MM.1S (cell line): ENCODE data around the gene GPATCH4.
A peak's percentile ranks its signal among the peaks of the same experiment; 100 is the strongest.

Source experiments
- DNase-seq: peaks from one replicate; pipeline ENCODE4 v3.0.0-alpha.2; 2015
- H2AFZ ChIP-seq: fragments of 300-600 bp; sonication (generic); 2 replicates; pipeline ENCODE4 v1.6.0; 2016; ENCODE audit warnings: antibody characterized with exemption, low read length
- H3F3A ChIP-seq: fragments of 300-600 bp; sonication (generic); 2 replicates; pipeline ENCODE4 v1.6.1; 2016; ENCODE audit warnings: mild to moderate bottlenecking, antibody characterized with exemption, low read length, moderate library complexity, mixed read lengths; ENCODE audit not compliant: insufficient read depth
- H3K27ac ChIP-seq: fragments of 300-600 bp; sonication (generic); 2 replicates; pipeline ENCODE4 v1.5.1; 2016; ENCODE audit warnings: mild to moderate bottlenecking, low read length
- H3K27me3 ChIP-seq: fragments of 300-600 bp; sonication (generic); replicated peaks from 2 replicates; pipeline ENCODE4 v1.6.0; 2016; ENCODE audit warnings: low read length; ENCODE audit not compliant: insufficient read depth
- H3K36me3 ChIP-seq: fragments of 300-600 bp; sonication (generic); replicated peaks from 2 replicates; pipeline ENCODE4 v1.6.1; 2016; ENCODE audit warnings: mild to moderate bottlenecking, low read length, mixed read lengths; ENCODE audit not compliant: insufficient read depth
- H3K4me1 ChIP-seq: fragments of 300-600 bp; sonication (generic); 2 replicates; pipeline ENCODE4 v1.6.1; 2016; ENCODE audit warnings: low read length, mixed read lengths
- H3K4me2 ChIP-seq: fragments of 300-600 bp; sonication (generic); 2 replicates; pipeline ENCODE4 v1.6.0; 2016; ENCODE audit warnings: low read depth, low read length
- H3K4me3 ChIP-seq: fragments of 300-600 bp; sonication (generic); 2 replicates; pipeline ENCODE4 v1.5.1; 2016; ENCODE audit warnings: low read length, mixed read lengths
- H3K79me2 ChIP-seq: fragments of 300-600 bp; sonication (generic); 2 replicates; pipeline ENCODE4 v1.6.1; 2016; ENCODE audit warnings: mixed run types, low read length, mixed read lengths
- H3K9ac ChIP-seq: fragments of 300-600 bp; sonication (generic); 2 replicates; pipeline ENCODE4 v1.6.1; 2016; ENCODE audit warnings: low read length, mixed read lengths
- H3K9me2 ChIP-seq: fragments of 300-600 bp; sonication (generic); replicated peaks from 2 replicates; pipeline ENCODE4 v1.6.1; 2016; ENCODE audit warnings: mild to moderate bottlenecking, low read length, mixed read lengths; ENCODE audit not compliant: insufficient read depth
- H3K9me3 ChIP-seq: fragments of 300-600 bp; sonication (generic); replicated peaks from 2 replicates; pipeline ENCODE4 v1.6.1; 2016; ENCODE audit warnings: mild to moderate bottlenecking, low read length, mixed read lengths; ENCODE audit not compliant: insufficient read depth
- H4K20me1 ChIP-seq: fragments of 300-600 bp; sonication (generic); 2 replicates; pipeline ENCODE4 v1.6.1; 2016; ENCODE audit warnings: mild to moderate bottlenecking, low read length, moderate library complexity, mixed read lengths; ENCODE audit not compliant: insufficient read depth
- EZH2 ChIP-seq: fragments of 300-600 bp; sonication (generic); optimal IDR thresholded peaks from 2 replicates; pipeline ENCODE3; 2017; ENCODE audit warnings: low read depth, mild to moderate bottlenecking, antibody characterized with exemption, low read length, mixed read lengths
- EZH2phosphoT487 ChIP-seq: fragments of 300-600 bp; sonication (generic); IDR thresholded peaks from 2 replicates; pipeline ENCODE4 v1.6.1; 2018; ENCODE audit warnings: antibody characterized with exemption, low read length
- TF ChIP-seq, protein P1 (sequence below): fragments of 300-600 bp; sonication (generic); IDR thresholded peaks from 2 replicates; pipeline ENCODE4 v1.5.1; 2016; ENCODE audit warnings: antibody characterized with exemption, low read length, mixed read lengths

Gene GPATCH4

DNA sequence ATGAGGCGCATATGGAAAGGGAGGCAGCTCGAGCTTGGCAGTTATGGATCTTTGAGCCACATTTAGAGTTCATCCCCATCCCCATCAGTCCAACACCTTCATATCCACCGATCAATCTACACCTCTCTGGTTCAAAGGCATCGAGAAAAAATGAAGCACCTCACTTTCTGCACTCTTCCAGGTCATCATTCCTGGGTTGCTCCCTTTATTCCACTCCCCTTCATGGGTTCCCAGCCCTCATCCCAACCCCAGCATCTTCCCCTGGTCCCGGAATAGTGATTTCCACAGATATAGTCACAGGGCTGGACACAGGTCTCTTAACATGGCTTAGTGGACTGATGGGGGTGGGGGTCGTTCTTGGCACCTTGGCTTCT, 18.3 kb upstream of the GPATCH4 start:
- TF ChIP-seq, protein P1, sequence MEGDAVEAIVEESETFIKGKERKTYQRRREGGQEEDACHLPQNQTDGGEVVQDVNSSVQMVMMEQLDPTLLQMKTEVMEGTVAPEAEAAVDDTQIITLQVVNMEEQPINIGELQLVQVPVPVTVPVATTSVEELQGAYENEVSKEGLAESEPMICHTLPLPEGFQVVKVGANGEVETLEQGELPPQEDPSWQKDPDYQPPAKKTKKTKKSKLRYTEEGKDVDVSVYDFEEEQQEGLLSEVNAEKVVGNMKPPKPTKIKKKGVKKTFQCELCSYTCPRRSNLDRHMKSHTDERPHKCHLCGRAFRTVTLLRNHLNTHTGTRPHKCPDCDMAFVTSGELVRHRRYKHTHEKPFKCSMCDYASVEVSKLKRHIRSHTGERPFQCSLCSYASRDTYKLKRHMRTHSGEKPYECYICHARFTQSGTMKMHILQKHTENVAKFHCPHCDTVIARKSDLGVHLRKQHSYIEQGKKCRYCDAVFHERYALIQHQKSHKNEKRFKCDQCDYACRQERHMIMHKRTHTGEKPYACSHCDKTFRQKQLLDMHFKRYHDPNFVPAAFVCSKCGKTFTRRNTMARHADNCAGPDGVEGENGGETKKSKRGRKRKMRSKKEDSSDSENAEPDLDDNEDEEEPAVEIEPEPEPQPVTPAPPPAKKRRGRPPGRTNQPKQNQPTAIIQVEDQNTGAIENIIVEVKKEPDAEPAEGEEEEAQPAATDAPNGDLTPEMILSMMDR, result no peak
- TF ChIP-seq EZH2phosphoT487, result no peak
- no peak for TF ChIP-seq EZH2

DNA sequence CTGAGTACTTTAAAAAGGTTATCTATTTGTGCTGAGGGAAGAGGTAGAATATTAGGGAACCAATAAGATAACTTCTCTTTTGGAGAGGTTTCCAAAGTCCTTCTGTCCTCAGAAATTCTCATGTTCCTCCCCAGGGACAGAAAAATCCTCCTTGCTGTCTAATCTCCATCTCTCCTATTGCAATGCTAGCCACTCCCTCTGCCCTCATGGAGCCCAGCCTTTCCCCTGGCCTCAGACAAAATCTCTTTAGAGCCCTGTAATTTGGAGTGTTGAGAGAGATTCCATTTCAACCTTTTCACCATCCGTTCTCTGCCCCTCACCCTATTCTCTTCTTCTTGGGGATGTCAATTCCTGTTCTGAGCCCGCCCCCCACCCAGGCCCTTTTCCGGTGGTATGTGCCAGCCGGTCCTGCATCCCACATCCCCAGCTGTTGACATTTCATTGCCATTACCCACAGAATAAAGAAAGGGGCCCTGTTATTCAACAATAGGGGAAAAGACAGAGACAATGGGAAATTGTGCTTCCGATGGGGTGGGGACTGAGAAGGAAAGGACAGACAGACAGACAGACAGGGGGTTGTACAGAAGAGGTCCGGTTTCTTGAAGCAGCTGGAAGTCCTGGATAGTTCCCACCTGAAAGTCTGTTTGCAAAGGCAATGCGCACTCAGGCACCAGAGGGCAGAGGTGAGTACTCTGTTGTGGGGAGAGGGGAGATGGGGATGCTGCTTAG, 17.7 kb upstream of the GPATCH4 start, which contains the start of gene HAPLN2:
HAPLN2 (plus strand) TSS at position 563 of the 729 bp plus-strand sequence. CDS start 4,076 bp downstream, outside the sequence.
- Histone ChIP-seq H3F3A (no peaks in the 10 kb centered on the region), H2AFZ (no peak within 1 kb of the TSS), H3K9me3 (no peaks in the 10 kb centered on the region), H3K4me1 (no peaks in the 10 kb centered on the region), H4K20me1 (0 out of 2 replicates have a peak, but pooled peaks cover 2% of the 10 kb centered on the region), H3K9ac (no peak within 1 kb of the TSS), H3K9me2 (no peaks in the 10 kb centered on the region), H3K36me3 (no peaks in the 10 kb centered on the region), H3K79me2 (no peaks in the 10 kb centered on the region), H3K27me3 (peaks cover 90% of the 10 kb centered on the region), H3K4me2 (no peak within 1 kb of the TSS), H3K4me3 (no peak within 1 kb of the TSS), H3K27ac (no peak within 1 kb of the TSS)
- no peak for TF ChIP-seq EZH2phosphoT487
- no peak for TF ChIP-seq EZH2
- TF ChIP-seq, protein P1, result peak; percentile 77
- DNase-seq, result no peak

More for the DNA sequence above, 18.3 kb upstream of the GPATCH4 start:
- Histone ChIP-seq H3K4me3 (no peak overlapping the region), H3K9me2 (no peaks in the 10 kb centered on the region), H2AFZ (no peak overlapping the region), H3K9me3 (no peaks in the 10 kb centered on the region), H3K36me3 (no peaks in the 10 kb centered on the region), H4K20me1 (0 out of 2 replicates have a peak, but pooled peaks cover 2% of the 10 kb centered on the region), H3K4me1 (no peaks in the 10 kb centered on the region), H3K4me2 (no peak overlapping the region), H3K9ac (no peak overlapping the region), H3K27ac (no peak overlapping the region), H3K27me3 (peaks cover 93% of the 10 kb centered on the region), H3K79me2 (no peaks in the 10 kb centered on the region), H3F3A (no peaks in the 10 kb centered on the region)
- DNase-seq, result no peak

DNA sequence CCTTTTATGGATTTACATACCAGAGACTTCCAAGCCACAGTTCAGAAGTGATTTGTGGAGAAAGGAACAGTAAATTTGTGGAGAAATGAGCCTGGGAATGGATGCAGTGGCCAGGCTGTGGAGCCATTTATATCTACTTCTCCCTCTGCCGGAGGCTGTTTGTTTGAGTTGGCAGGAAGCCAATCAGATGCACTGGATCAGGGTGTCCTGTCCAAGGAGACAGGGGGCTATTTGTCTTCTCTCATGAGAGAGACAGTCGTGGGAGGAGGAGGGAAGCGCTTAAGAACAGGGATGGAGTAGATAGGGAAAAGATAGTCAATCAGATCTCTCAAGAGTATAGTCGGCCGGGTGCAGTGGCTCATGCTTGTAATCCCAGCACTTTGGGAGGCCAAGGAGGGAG, 15.2 kb upstream of the GPATCH4 start:
- no peak overlapping the region for H3K27ac ChIP-seq
- H3K9me2 ChIP-seq, result no peaks in the 10 kb centered on the region

More for the DNA sequence above, 15.2 kb upstream of the GPATCH4 start:
- Histone ChIP-seq H3K9ac (no peak overlapping the region), H3K4me1 (no peaks in the 10 kb centered on the region), H3K36me3 (no peaks in the 10 kb centered on the region), H3K27me3 (peaks cover 89% of the 10 kb centered on the region), H4K20me1 (no peaks in the 10 kb centered on the region), H2AFZ (no peak overlapping the region), H3K9me3 (no peaks in the 10 kb centered on the region), H3K4me2 (no peak overlapping the region), H3K79me2 (no peaks in the 10 kb centered on the region), H3K4me3 (no peak overlapping the region), H3F3A (no peaks in the 10 kb centered on the region)
- no peak for DNase-seq
- TF ChIP-seq EZH2 (no peak), EZH2phosphoT487 (no peak)
- TF ChIP-seq, protein P1, result no peak
